Urinary bladder (tissue), 4 donors: Measurements from ENCODE around the gene APOC3. TPM values are rescaled to one million over a fixed set of nuclear protein-coding genes. Genes with fewer than 3 reads are reported as not detected.

Experiments used
- DNase-seq: peaks from one replicate; pipeline ENCODE4 v3.0.0-alpha.2; 2015; ENCODE audit errors: extremely low spot score
- H3K27ac ChIP-seq: one replicate; pipeline ENCODE4 v1.5.1; 2013; ENCODE audit warnings: low read depth, mild to moderate bottlenecking, moderate library complexity
- H3K36me3 ChIP-seq: one replicate; pipeline ENCODE4 v1.6.1; 2013; ENCODE audit warnings: mild to moderate bottlenecking, moderate library complexity; ENCODE audit not compliant: insufficient read depth
- H3K4me1 ChIP-seq: one replicate; pipeline ENCODE4 v1.6.1; 2013; ENCODE audit warnings: mild to moderate bottlenecking, moderate library complexity; ENCODE audit not compliant: insufficient read depth
- H3K4me3 ChIP-seq: one replicate; pipeline ENCODE4 v1.5.1; 2013; ENCODE audit warnings: low read depth, low read length
- WGBS: extraction: QIAGEN DNeasy Blood & Tissue Kit; methylation state at CpG from one replicate; pipeline ENCODE4 v1.1.7; 2013; 5-methylcytosine and 5-hydroxymethylcytosine counted together
- polyA plus RNA-seq: library from polyadenylated mRNA; stranded (reverse); fragments of 200-250 nt; gene quantifications from one replicate; pipeline ENCODE4 v1.2.3, GENCODE V29; 2013
- total RNA-seq: library from RNA; depleted of rRNA; stranded (reverse); fragments of >200 nt; gene quantifications from one replicate; pipeline ENCODE4 v1.2.3, GENCODE V29; 2014
- donor health status: healthy with polysubstance abuse.
- donor health status: healthy.

The APOC3 gene
- total and polyA plus RNA-seq, 2 donors = 4.1 TPM; not detected in 1

DNA sequence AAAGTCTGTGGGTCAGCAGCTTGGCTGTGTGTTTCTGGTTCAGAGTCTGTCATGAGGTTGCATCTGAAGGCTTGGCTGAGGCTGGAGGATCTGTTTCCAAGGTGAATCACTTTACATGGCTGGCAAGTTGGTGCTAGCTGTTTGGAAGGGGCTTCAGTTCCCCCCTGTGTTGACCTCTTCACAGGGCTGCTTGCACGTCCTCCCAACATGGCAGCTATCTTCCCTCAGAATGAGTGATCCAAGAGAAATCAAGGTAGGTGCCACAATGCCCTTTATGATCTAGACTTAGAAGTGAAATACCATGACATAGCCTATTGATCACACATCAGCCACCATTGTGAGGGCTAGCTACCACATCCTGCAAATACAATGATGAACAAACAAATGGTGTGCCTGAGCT lies 16.5 kb upstream of the APOC3 start:
- no peak overlapping the region for H3K4me3 ChIP-seq
- no peak overlapping the region for H3K27ac ChIP-seq
- H3K4me1 ChIP-seq = no peaks in the 10 kb centered on the region
- H3K36me3 ChIP-seq = no peaks in the 10 kb centered on the region
- no peak for DNase-seq
- 92% methylated on average over 1 of the region's 1 CpG for WGBS

DNA sequence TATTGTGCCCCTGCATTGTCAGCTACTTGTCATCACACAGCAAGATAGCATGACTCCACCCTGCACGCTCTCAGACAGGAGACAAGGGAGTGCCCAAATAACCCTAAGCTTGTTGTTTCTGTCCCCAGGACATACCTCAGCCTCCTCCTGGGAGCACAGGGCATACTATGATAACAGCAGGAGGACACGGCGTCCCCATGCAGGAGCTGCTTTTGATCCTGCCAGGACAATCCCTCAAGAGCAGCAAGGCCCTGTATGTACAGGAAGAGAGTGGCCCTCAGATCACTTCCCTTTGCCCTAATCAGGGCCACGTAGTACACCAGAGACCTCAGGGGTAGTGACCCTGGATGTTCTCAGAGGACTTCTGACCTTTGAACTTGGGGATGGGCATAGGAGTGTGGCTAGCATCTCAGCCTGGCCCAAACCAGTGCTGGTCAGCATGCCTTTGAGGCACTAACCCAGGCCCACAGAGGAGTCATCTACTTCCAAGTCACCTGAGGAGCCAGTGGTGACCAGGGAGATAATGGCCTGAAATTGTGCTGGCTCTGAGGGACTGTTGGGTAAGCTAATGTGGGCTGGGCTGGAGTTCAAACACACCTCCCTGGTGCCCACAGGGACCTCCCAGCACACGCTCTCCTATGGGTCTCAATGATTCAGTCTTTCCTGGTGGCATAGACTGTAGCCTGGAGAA lies 15.8 kb upstream of the APOC3 start:
- Histone ChIP-seq H3K27ac (no peak overlapping the region), H3K4me1 (no peaks in the 10 kb centered on the region), H3K4me3 (no peak overlapping the region), H3K36me3 (no peaks in the 10 kb centered on the region)
- no peak for DNase-seq
- WGBS = 72% methylated on average over 5 of the region's 5 CpGs

- H3K36me3 ChIP-seq = no peaks in the 10 kb centered on the region
- DNase-seq = no peak
- 77% methylated on average over 6 of the region's 6 CpGs for WGBS
- H3K4me3 ChIP-seq = no peak overlapping the region
- no peaks in the 10 kb centered on the region for H3K4me1 ChIP-seq
- no peak overlapping the region for H3K27ac ChIP-seq
Measured at GRCh38 chr11:116814502-116814901, 15.2 kb upstream of the APOC3 start.

DNA sequence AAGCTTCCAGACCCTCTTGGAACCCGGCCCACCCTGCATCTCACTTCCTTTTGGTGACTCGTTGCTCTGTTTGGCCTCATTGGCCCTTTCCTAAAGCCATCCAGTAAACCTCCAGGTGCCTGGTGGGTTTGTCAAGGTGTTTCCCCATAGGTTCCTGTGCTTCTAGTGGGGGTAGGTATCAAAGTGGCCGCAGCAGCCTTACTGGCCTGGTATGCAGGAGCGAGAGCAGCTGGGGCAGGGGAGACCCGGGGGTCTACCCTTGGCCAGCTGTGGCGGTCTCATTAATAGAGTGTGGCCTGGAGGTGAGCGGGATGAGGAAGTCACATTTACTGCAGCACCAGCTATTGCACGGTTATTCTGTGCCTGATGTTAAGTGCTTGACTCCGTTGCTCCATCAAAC lies 10.7 kb upstream of the APOC3 start:
- Histone ChIP-seq H3K36me3 (no peaks in the 10 kb centered on the region), H3K27ac (no peak overlapping the region), H3K4me3 (no peak overlapping the region), H3K4me1 (no peaks in the 10 kb centered on the region)
- WGBS = 88% methylated on average over 9 of the region's 9 CpGs
- DNase-seq = no peak

- H3K36me3 ChIP-seq = no peaks in the 10 kb centered on the region
- H3K4me1 ChIP-seq = no peaks in the 10 kb centered on the region
- no peak overlapping the region for H3K4me3 ChIP-seq
- H3K27ac ChIP-seq = no peak overlapping the region
- no peak for DNase-seq
- WGBS = 93% methylated on average over 51 of the region's 51 CpGs
Measured at GRCh38 chr11:116821050-116821918, 8.4 kb upstream of the APOC3 start.

- no peak overlapping the region for H3K4me3 ChIP-seq
- no peaks in the 10 kb centered on the region for H3K36me3 ChIP-seq
- WGBS = 70% methylated on average over 5 of the region's 5 CpGs
- no peak for DNase-seq
- H3K4me1 ChIP-seq = no peaks in the 10 kb centered on the region
- H3K27ac ChIP-seq = no peak overlapping the region
Measured at GRCh38 chr11:116822575-116822974, 7.1 kb upstream of the APOC3 start.

GRCh38 chr11:116823031-116823843 lies 6.5 kb upstream of the APOC3 start, which contains the start of gene APOA4:
APOA4 (minus strand) TSS chr11:116823304; CDS start chr11:116823191, 113 bp downstream.
- Histone ChIP-seq H3K27ac (no peak within 1 kb of the TSS), H3K4me1 (no peaks in the 10 kb centered on the region), H3K4me3 (no peak within 1 kb of the TSS), H3K36me3 (no peaks in the 10 kb centered on the region)
- no peak for DNase-seq
- 80% methylated on average over 16 of the region's 16 CpGs for WGBS

GRCh38 chr11:116825434-116825833 lies 4.3 kb upstream of the APOC3 start:
- no peaks in the 10 kb centered on the region for H3K36me3 ChIP-seq
- H3K4me1 ChIP-seq = no peaks in the 10 kb centered on the region
- no peak overlapping the region for H3K4me3 ChIP-seq
- no peak overlapping the region for H3K27ac ChIP-seq
- 78% methylated on average over 5 of the region's 5 CpGs for WGBS
- no peak for DNase-seq

DNA sequence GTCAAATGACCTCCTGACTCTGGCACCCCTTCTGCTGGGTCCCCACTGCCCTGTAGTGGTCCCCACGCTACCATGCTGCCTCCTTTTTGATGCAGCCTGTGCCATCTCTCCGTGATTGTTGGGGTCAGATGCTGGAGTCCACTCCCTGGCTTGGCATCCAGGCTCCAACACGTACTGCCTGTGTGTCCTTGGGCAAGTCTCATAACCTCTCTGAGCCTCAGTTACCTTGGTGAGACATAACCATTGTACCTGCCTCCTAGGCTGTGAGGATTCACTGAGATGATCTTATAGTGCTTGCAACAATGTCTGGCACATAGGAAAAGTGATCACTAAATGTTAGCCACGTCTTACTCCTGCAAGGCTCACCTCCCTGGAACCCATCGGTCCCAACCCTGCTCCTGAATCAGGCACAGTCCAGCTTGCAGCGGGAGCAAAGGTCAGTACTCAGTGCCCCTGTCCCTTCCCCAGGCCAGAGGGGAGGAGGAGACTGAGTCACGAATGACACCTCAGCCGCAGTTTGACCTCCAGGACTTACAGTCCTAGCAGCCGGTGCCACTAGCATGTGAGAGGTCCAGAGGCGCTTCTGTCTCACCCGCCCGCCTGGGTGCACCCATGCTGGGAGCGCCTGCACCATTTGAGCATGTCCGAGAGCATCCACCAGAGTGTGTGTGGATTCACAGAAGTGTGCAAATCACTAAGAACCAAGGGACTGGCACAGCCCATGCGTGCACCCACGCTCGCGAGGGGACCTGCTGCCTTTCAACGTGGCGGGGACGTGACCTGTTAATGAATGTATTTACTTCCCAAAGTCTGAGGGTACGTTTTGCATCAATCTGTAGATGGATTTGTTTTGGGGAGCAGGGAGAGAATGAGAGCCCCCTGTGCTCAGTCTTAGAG lies 3.6 kb upstream of the APOC3 start:
- no peak for DNase-seq
- H3K36me3 ChIP-seq = no peaks in the 10 kb centered on the region
- WGBS = 77% methylated on average over 22 of the region's 22 CpGs

GRCh38 chr11:116826751-116827431 lies 2.8 kb upstream of the APOC3 start:
- Histone ChIP-seq H3K27ac (no peak overlapping the region), H3K36me3 (no peaks in the 10 kb centered on the region), H3K4me1 (no peaks in the 10 kb centered on the region), H3K4me3 (no peak overlapping the region)
- 73% methylated on average over 9 of the region's 9 CpGs for WGBS
- no peak for DNase-seq

More for the DNA sequence above, 3.6 kb upstream of the APOC3 start:
- Histone ChIP-seq H3K4me1 (no peaks in the 10 kb centered on the region), H3K27ac (no peak overlapping the region), H3K4me3 (no peak overlapping the region)

GRCh38 chr11:116827461-116827860 lies 2.2 kb upstream of the APOC3 start:
- no peak for DNase-seq
- 94% methylated on average over 6 of the region's 6 CpGs for WGBS
- no peaks in the 10 kb centered on the region for H3K36me3 ChIP-seq

More at GRCh38 chr11:116827461-116827860, 2.2 kb upstream of the APOC3 start:
- Histone ChIP-seq H3K27ac (no peak overlapping the region), H3K4me3 (no peak overlapping the region), H3K4me1 (no peaks in the 10 kb centered on the region)
